Erythroblast (primary cell): ENCODE measurements around the gene TXNDC8.
A peak's percentile ranks its signal among the peaks of the same experiment; 100 is the strongest.
"Not testable (repeated sequence)": the region's sequence is repeated elsewhere in the genome, so short reads cannot be mapped to it uniquely, and the experiment has no call there.

ENCODE experiments used
- DNase-seq, 2 experiments: peaks; one replicate each; lab custom pipeline; 2025; lab: John Stamatoyannopoulos, UW
- GATA1 ChIP-seq: IDR thresholded peaks from 2 replicates; pipeline ENCODE4 v1.6.1; 2011; ENCODE audit warnings: low read depth, mild to moderate bottlenecking, control low read depth, low read length, moderate library complexity
- POLR2A ChIP-seq: IDR thresholded peaks from 2 replicates; pipeline ENCODE4 v1.6.1; 2011; ENCODE audit warnings: mild to moderate bottlenecking, low read length

TXNDC8 gene

DNA sequence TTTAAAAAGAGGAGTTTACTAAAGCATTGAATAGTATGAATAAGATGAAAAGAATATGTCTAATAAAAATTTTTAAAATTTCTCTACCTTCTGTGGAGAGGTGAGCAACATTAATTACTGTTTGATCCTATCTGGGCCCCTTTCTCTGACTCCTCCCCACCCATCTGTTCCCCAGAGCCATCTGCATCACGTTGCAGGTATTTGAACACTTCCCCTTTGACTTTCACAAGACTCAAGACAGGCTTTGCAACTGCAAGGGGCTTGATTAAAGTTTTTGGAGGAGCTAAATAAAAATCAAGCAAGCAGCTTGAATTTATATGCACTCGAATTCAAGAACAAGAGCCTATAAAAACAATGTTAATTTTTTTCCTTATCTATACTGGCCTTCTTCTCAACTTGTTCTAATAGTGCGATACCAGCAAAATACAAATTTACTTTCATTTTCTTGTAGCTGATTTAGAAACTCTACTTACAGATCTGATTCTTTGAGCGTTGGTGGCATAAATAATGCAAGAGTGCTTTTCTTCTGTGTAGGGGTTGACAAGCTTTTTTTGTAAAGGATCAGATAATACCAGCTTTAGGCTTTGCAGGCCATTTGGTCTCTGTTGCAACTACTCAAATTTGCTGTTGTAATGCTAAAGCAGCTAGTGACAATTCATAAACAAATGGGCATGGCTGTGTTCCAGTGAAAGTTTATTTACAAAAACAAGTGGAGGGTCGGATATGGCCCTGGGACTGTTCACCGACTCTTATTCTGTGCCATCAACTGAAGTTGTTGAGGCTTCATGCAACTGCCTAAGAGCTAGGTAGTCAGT, 21.2 kb downstream of the TXNDC8 start:
- no peak for DNase-seq

DNA sequence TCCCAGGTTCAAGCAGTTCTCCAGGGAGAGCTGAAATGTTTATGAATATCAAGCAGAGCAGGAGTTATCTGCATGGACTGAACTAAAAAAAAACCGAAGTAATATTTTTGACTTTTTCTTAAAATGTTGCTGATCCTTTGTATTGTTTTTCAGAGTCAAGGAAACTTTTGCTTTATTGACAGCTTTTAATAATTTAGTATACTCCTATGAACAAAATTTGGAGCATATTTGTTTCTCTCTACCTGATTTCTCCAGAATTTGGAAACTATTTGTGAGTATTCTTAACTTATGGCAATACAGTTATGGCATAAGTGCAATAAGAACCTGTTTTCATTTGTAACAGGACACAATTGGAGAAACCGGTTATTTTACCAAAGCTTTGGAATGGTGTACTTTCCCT, 25.7 kb downstream of the TXNDC8 start:
- not testable (repeated sequence) for DNase-seq

More for the DNA sequence above, 21.2 kb downstream of the TXNDC8 start:
- TF ChIP-seq POLR2A: no peak
- TF ChIP-seq GATA1: no peak

DNA sequence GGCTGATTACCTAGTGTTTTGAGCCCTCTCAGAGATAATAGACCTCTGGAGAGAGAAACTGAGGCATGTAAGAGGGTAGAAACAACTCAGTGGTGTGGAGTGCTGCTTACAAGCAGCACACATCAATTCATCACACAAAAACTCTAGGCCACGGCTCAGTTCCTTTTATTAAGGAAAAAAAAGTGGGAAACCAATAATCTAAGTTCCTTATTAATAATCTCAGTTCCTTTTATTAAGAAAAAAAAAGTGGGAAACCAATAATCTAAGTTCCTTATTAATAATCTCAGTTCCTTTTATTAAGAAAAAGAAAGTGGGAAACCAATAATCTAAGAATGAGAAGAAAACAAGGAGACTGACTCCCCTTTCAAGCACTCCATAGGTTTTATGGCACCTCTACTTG, 28.0 kb downstream of the TXNDC8 start:
- no peak for TF ChIP-seq GATA1
- no peak for TF ChIP-seq POLR2A
- DNase-seq: no peak

DNA sequence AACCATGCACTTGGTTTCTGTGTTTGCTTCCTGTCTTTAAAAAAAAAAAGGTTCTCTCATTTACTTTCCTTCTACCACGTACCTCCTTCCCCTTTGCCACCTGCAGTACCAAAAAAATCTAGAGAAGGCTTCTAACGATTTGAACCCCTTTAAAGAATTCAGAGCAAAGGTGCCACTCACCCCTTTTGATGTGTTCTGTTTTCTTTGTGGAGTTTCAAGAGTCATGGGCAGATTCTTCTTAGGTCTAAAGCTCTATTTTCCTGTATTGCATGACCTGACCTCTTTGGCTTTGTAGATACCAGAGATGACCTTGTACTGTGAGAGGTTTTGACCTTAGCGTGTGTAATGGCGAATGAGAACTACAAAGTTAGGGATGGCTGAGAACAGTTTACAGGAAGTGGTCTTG, 29.0 kb downstream of the TXNDC8 start:
- no peak for DNase-seq
- TF ChIP-seq POLR2A (no peak), GATA1 (no peak)

DNA sequence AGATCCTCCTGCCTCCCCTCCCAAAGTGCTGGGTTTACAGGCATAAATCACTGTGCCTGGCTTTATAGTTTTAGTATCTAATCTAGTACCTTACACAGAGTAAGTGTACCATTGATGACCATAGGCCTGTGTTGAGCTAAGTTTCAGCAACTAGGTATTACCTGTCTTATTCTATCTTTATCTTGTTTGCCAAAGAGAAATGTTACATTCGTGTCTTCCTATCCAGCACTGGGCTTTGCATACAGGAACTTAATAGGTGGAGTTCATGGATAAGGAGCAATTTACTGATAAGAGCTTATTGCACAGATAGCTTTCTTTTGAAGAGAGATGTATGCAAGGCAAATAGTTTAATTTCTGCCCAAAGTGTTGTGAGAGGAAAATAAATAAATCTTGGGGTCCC, 30.5 kb downstream of the TXNDC8 start:
- DNase-seq: no peak
- TF ChIP-seq GATA1: no peak
- TF ChIP-seq POLR2A: no peak

DNA sequence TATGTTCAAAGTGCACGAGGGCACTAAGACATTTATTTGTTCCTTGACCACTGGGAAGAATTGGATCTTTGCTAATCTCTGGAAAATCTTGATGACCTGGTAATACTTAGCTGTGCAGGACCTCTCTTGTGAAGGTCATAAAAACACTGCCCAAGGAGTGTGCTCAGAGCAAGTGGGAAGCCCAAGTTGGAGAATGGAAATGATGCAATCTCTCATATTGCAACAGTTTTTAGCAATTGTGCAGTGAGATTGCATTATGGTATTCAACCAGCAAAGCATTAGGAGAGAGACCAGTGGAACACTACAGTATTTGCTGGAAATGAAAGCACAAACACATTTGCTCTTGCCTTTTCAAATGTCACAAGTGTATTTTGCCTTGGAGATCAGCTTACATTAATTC, 34.5 kb downstream of the TXNDC8 start:
- TF ChIP-seq GATA1: no peak
- TF ChIP-seq POLR2A: no peak
- DNase-seq: peak in 1 of 2 experiments; percentile 21

DNA sequence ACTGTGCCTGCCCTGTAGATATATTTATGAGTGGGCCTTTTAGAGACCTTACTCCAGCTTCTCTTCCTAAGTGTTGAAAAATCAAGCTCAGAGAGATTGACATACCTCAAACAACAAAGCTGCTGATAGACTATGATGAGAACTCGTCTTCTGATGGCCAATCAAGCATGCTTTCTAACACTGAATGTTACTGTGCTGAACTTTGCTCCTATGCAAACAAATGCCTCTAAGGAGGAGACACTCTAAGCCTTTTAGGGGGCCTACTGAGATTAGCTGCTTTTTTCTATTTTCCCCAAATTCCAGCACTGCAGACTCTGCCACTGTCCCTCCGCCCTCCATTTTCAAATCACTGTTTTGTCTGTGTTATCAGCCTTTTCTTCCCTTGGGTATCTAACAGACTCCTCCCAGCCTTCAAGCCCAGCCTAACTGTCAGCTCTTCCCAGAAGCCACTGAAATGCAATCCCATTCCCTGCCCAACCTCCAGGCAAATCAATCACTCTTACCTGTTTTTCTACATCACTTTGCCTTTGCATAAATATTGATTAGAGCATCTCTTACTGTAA, 39.5 kb downstream of the TXNDC8 start:
- DNase-seq: no peak
- TF ChIP-seq GATA1 (no peak), POLR2A (no peak)

DNA sequence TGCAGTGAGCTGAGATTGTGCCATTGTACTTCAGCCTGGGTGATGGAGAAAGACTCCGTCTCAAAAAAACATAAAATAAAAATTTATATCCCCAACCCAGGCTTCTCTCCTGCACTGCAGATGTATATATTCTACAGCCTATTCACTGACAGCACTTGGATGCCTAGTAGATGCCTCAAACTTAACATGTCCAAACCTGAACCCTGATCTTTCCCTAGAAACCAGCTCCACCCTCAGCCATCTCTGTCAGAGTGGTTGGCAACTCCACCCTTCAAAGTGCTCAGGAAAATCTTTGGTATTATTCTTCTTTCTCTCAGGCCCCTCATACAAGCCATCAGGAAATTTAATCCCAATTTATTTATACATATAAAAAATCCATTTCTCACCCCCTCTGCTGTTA, 44.4 kb downstream of the TXNDC8 start:
- TF ChIP-seq POLR2A (no peak), GATA1 (no peak)
- DNase-seq: no peak

DNA sequence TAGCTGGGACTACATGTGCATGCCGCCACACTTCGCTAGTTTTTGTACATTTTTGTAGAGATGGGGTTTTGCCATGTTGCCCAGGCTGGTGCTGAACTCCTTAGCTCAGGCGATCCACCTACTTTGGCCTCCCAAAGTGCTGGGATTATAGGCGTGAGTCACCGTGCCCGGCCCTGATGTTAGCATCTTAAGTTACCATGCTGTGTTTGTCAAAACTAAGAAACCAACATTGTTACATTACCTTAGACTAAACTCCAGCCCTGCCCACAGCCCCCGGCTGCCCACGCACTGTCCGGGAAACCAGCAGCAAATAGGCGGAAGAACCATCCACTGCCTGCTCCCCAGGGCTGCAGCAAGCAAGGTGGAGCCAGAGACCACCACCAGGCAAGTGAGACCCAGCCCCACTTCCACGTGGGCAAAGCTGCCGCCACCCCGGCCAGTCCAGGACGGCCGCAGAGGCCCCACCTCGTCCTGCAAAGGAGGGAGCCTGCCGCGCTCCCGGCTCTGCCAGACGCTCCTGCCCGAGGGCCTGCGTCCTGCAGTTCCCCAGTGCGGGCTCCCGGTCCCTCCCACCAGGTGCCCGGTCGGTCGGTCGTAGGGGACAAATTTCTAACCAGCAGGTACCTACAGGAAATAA, 45.6 kb downstream of the TXNDC8 start:
- TF ChIP-seq GATA1 (no peak), POLR2A (no peak)
- DNase-seq: no peak

DNA sequence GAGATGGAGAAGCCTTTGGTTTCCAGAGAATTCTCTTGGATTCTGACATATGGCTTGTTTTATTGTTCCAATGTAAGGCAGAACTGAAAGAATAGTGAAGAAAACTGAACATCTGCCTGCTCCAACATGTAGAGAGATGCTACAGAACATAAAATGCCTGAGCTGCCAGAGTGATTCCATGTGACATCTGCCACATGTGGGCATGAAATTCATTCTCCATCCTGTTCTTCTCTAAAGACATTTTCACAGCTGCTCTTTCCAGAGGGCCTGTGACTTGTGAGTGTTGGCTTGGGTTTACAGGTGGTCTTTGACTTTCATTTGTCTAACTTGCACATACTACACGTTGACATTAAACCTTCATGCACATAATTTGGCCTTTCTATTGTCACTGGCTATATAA, 47.7 kb downstream of the TXNDC8 start:
- TF ChIP-seq GATA1 (no peak), POLR2A (no peak)
- no peak for DNase-seq

DNA sequence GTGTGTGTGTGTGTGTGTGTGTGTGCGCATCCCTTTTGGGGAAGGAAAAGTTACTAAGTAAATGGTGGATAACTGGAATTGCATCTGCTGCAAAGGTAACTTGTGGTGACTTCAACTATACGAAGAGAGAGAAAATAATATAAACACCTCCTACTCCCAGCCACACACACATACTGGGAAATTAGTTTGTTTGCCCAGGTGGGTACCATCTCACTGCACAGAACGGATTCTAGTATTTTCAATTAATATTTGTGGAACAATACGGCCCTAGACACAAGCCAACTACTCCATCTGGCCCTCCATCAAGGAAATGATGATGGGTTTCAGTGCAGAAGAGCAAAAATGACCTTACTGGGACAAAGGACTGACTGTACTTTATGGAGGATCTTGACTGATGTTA, 49.2 kb downstream of the TXNDC8 start:
- DNase-seq: no peak
- no peak for TF ChIP-seq POLR2A
- no peak for TF ChIP-seq GATA1

DNA sequence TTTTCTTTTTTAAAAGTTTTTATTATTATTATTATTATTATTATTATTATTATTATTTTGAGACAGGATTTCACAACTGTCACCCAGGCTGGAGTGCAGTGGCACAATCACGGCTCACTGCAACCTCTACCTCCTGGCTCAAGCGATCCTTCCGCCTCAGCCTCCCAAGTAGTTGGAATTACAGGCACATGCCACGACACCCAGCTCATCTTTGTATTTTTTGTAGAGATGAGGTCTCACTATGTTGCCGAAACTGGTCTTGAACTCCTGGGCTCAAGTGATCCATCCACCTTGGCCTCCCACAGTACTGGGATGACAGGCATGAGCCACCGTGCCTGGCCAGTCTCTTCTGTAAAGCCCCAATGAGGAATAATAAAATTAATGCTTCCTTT, 50.4 kb downstream of the TXNDC8 start:
- DNase-seq: no peak
- TF ChIP-seq POLR2A: no peak
- no peak for TF ChIP-seq GATA1

DNA sequence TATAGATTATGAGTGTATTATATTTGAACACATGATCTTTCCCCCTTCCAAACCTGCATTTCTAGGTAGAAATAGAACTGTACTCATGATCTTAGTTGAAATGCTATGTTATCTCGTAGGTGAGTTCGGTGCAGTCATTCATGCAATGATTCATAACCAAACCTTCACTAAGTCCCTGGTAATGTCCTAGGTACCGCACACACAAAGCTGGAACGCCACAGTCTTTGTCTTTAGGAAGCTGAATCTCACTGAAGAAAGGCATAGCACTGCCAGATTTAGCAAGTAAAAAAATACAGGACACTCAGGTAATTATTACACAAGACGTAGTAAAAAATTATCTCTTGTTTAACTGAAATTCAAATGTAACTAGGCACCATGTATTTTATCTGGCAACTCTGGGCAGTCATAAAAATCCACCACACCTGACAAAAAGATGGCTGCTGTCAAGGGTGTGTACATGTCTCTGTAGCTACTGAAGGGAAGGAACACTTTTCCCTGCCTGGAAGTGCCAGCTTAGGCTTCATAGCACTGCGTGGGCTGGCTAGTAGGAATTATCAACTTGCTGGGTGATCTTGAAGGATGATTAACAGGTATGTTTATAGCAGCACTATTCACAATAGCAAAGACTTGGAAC, 53.3 kb downstream of the TXNDC8 start:
- no peak for TF ChIP-seq POLR2A
- no peak for TF ChIP-seq GATA1
- DNase-seq: no peak

DNA sequence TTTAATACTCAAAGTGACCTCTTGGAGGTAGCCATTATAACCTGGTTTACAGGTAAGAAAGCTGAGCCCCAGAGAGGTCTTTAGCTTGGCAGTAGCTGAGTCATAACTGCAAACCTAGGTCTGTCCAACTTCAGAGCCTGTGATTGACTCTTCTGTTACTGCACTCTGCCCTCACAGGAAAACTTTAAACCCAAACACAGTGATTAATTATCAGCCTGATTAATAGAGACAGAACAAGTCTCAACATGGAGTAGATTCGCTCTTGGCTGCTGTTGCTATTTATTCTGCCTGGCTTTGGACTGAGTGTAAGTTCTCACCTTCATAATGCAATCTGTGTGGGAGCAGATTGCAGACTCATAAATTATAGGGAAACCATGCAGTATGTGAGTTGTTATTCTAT, 53.9 kb downstream of the TXNDC8 start:
- no peak for TF ChIP-seq POLR2A
- no peak for TF ChIP-seq GATA1
- no peak for DNase-seq
